Measurements from ENCODE around the gene GOLIM4.

DNA sequence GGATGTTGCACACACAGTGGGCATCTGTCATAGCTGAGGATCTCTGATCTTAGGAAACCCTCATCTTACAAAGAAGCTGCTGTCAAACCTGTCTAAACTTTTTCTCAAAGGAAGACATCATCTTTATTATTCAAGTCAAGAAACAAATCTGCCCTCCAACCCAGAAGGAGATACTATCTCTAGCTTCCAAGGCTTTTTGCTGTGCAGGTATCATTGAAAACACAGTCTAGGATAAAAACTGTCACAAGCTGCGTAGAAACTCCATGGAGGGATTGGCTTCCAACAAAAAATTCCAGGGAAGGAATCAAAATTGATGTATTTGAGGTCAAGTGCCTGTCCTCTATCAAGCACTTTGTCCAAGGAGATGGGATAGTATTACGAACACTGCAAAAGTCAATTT, 89.1 kb downstream of the GOLIM4 start:
- TF ChIP-seq, protein P1, sequence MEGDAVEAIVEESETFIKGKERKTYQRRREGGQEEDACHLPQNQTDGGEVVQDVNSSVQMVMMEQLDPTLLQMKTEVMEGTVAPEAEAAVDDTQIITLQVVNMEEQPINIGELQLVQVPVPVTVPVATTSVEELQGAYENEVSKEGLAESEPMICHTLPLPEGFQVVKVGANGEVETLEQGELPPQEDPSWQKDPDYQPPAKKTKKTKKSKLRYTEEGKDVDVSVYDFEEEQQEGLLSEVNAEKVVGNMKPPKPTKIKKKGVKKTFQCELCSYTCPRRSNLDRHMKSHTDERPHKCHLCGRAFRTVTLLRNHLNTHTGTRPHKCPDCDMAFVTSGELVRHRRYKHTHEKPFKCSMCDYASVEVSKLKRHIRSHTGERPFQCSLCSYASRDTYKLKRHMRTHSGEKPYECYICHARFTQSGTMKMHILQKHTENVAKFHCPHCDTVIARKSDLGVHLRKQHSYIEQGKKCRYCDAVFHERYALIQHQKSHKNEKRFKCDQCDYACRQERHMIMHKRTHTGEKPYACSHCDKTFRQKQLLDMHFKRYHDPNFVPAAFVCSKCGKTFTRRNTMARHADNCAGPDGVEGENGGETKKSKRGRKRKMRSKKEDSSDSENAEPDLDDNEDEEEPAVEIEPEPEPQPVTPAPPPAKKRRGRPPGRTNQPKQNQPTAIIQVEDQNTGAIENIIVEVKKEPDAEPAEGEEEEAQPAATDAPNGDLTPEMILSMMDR (conservative IDR thresholded peaks at IDR 0.05 in 1 of 2, IDR thresholded peaks at IDR 0.05 in 1 of 2; ENCODE audit: low read depth in 1 of 2, low read length in 2 of 2) = no peak
- TF ChIP-seq EZH2 (IDR thresholded peaks at IDR 0.05; ENCODE audit: low read length, missing control alignments) = no peak
